ENCODE data around the gene NDUFB8.

The NDUFB8 gene

GRCh38 chr10:100506596-100507356 is 22.9 kb downstream of the NDUFB8 start:
- no peak for DNase-seq (ENCODE audit: low read depth)

DNA sequence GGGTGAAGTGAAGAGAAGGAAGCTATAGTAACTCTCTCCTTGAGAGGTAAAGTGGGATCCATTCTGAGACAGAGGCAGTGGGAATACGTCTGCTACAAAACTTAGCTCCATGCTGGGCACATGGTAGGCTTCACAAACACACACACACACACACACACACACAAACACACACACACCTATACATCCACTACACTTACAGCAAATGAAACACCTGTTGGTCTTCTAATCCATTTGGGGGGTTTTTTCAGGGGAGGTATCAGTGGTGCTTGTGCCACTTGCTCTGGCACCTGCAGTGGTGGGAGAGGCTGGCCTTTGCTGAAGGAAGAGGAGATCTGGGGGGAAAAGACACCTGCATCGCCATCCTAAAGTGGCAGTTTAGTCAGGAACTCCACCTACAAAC is 24.5 kb downstream of the NDUFB8 start:
- no peak for DNase-seq (ENCODE audit: low read depth)

- DNase-seq (ENCODE audit: low read depth): no peak
These were observed 25.6 kb downstream of the NDUFB8 start for GRCh38 chr10:100504096-100504495.

- DNase-seq (ENCODE audit: low read depth): no peak
These were observed 26.7 kb downstream of the NDUFB8 start for GRCh38 chr10:100502926-100503494.

DNA sequence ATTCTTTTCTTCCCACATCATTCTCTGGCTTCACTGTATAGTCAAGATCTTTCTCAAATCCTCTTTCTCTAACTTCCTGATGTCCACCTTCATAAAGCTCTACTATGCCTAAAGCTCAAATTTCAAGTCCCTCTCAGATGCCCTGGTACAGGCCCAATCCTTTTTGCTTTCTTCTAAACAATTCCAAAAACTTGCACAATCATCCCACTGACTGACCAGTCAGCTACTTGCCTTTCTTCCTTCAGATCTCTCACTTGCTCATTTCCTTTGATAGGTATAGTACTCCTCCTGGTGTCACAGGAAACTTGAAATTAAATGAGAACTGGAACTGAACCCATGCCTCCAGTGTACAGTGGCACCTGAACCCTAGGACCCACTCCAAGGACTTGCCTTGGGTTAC is 28.2 kb downstream of the NDUFB8 start:
- DNase-seq (ENCODE audit: low read depth): no peak

DNA sequence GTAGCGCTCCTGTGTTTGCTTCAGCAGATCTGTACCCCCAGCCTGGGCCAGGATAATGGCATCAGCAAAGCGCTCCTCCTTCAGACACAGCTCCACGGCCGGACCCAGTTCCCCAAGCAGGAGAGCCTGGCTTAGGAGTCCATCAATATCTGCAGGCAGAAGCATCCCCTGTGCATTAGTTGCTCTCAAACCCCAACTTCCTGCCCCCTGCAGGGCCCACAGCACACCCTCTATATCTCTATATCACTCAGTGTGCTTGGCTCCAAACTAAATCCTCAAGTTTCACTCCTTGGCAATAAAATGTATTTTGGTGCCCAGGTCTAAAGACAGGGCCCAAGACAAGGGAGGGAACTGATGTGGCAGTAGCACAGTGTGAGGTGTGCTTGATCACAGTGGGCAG is 31.6 kb downstream of the NDUFB8 start:
- DNase-seq (ENCODE audit: low read depth): no peak

DNA sequence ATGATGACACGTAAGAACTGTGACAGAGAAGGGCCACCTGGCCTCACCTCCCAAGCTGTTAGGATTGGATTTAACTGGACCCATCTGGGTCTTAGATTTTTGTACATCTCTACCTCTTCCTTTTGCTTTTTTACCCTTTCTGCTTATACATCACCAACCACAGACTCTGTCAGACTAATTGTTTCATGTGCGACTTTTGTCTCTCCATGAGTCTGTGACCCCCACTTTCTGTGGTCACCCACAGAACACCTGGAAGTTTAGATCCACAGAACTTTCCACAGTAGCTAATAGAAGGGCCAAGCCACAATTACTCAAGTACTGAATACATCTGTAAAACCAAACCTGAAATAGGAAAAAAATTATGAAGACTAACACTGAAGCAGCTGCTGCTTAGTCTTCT is 33.1 kb downstream of the NDUFB8 start:
- no peak for DNase-seq (ENCODE audit: low read depth)

- DNase-seq (ENCODE audit: low read depth): no peak
These were observed 39.1 kb downstream of the NDUFB8 start for GRCh38 chr10:100490531-100490930.

DNA sequence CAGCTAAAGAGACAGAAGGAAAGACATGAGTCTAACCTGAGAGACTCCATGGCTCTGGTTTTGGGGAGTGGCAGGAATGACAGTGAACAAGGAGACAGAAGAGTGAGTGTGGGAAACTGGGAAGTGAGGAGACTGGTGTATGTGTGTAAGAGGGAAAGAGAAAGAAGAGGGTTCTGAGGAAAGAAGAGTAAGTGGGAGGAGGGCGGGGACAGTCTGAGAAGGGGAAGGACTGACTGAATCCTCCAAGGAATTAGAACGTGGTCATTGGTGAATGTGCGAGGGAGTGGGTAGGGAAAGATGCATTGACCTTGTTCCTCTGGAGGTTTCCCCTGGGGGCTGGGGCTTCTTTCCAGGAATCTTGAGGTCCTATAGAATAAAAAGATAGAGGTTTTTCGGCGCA is 40.3 kb downstream of the NDUFB8 start:
- no peak for DNase-seq (ENCODE audit: low read depth)

GRCh38 chr10:100487529-100487928 is 42.1 kb downstream of the NDUFB8 start:
- no peak for DNase-seq (ENCODE audit: low read depth)

GRCh38 chr10:100485801-100486495 is 43.7 kb downstream of the NDUFB8 start:
- no peak for DNase-seq (ENCODE audit: low read depth)

DNA sequence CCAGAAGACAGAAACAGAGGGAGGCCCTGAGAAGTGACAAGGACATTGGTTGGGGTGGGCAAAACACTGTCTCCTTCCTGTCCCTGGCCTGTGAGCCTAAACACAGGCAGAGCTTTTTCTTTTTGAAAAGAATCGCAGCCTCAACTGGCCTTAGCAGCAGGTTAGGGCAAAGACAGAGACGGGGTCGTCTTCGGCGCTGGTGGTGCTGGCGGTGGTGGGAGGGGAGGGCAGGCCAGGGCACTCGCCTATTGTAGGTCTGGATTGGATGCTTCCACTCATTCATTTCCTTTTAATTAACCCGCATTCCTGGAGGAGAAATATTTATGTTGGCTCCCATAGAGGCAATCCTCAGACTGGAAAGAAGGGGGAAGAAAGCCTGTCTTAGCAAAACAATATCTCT is 44.3 kb downstream of the NDUFB8 start:
- DNase-seq (ENCODE audit: low read depth): no peak

- DNase-seq (ENCODE audit: low read depth): no peak
These were observed 45.6 kb downstream of the NDUFB8 start for GRCh38 chr10:100483876-100484666.

DNA sequence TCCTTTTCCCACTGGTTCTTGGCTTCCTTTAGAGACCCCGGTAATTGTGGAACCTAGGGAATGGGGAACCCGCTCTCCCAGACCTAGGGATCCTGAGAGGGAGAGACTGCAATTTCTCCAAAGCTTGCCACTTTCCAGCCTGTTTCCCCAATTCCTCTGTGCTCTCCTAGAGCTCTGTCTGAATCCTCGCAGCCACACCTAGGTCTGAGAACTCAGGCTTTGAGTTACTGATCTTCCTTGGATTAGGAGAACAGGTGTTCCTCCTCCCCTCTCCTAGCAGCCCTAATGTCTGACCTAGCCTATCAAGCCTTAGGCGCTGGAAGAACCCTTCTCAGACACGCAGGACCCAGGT is 46.9 kb downstream of the NDUFB8 start:
- DNase-seq (ENCODE audit: low read depth): no peak

DNA sequence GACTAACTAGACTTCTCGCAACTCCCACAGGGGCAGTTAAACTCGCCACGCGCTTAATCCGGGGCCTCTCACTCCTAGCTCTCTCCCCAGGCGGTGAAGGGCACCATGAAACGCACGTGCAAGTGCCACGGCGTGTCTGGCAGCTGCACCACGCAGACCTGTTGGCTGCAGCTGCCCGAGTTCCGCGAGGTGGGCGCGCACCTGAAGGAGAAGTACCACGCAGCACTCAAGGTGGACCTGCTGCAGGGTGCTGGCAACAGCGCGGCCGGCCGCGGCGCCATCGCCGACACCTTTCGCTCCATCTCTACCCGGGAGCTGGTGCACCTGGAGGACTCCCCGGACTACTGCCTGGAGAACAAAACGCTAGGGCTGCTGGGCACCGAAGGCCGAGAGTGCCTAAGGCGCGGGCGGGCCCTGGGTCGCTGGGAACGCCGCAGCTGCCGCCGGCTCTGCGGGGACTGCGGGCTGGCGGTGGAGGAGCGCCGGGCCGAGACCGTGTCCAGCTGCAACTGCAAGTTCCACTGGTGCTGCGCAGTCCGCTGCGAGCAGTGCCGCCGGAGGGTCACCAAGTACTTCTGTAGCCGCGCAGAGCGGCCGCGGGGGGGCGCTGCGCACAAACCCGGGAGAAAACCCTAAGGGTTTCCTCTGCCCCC is 47.4 kb downstream of the NDUFB8 start:
- peak; percentile 41 for DNase-seq (ENCODE audit: low read depth)

GRCh38 chr10:100481462-100482081 is 48.1 kb downstream of the NDUFB8 start:
- peak; percentile 80 for DNase-seq (ENCODE audit: low read depth)

GRCh38 chr10:100480002-100480401 is 49.7 kb downstream of the NDUFB8 start:
- no peak for DNase-seq (ENCODE audit: low read depth)

GRCh38 chr10:100479037-100479436 is 50.6 kb downstream of the NDUFB8 start:
- DNase-seq (ENCODE audit: low read depth): no peak

DNA sequence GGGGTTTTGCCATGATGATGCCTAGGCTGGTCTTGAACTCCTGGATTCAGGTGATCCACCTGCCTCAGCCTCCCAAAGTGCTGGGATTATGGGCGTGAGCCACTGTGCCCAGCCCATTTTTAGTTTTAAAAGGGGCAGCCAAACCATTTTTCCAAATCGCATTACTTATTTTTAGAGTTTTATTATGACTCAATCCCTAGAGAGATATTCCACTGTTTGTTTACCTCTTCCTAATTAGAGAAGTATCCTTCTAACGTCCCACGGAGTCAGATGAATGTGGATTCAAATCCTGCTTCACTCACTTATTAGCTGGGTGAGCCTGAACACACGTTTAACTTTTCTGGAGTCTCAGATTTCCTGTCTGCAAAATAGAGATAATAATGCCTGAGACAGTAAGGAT is 51.7 kb downstream of the NDUFB8 start:
- no peak for DNase-seq (ENCODE audit: low read depth)

All from stimulated activated CD8-positive, alpha-beta memory T cell treated with anti-CD3 and anti-CD28 coated beads, Interleukin-12 subunit alpha, Interleukin-12 subunit beta, amount 100 ng/mL, for 4 hours (primary cell).